ENCODE results near the gene CCDC78. TPM values are rescaled to one million over a fixed set of nuclear protein-coding genes. Genes with fewer than 3 reads are reported as not detected.

Gene CCDC78
- total RNA-seq, 2 experiments from 2014 or later = 4.6 to 5.7 TPM

DNA sequence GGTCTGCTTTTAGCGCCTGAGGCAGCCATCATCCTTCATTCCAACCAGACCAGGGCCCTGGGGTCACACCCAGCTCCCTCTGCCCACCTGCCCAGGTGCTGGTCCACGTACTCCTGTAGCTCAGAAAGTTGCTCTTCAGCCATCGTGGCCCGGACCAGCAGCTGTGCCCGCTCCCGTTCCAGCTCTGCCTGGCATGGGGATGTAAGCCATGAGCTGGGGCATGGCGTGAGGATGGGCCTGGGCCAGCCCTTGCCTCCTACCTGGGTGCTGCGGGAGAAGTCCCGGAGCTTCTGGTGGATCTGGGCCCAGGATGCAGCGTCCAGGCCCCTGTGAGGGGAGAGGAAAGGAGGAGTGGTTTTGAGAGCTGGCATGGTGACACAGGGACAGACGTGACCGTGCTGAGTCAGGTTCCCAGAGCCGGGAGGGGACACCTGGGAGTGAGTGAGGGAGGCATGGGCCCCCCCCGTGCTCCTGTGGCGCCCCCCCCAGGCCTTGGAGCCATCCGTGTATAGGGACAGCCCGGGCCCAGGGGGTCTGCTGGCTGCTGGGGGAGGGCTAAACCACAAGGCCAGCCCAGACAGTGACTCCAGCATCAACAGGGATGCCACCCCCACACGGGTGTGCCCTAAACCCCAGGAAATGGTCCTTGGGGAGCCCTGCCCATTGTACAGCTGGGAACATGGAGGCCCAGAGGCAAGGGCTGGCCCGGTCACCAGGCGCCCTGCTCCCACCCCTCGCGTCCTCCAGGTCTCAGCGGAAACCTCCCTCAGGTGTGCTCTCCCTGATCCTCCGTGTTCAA, 3.2 kb downstream of the CCDC78 start:
- CTCF ChIA-PET = interaction anchor here (1.3 to 19.6 kb wide), 5 partner anchors 10 to 19 kb away, joined by 3 to 207 read pairs (median 15); partner anchors contain the start of genes CIAO3 and METRN
- H3K9me3 Mint-ChIP-seq = no peaks in the 10 kb centered on the region
- ATAC-seq (no peak), DNase-seq (no peak)
- POLR2A ChIA-PET = interaction anchor here (0.7 to 8.1 kb wide), 6 partner anchors 11 to 81 kb away, joined by 3 to 84 read pairs (median 3); partner anchors contain the start of gene CIAO3
- H3K27me3 Mint-ChIP-seq = no peaks in the 10 kb centered on the region
- TF ChIP-seq, protein P1, sequence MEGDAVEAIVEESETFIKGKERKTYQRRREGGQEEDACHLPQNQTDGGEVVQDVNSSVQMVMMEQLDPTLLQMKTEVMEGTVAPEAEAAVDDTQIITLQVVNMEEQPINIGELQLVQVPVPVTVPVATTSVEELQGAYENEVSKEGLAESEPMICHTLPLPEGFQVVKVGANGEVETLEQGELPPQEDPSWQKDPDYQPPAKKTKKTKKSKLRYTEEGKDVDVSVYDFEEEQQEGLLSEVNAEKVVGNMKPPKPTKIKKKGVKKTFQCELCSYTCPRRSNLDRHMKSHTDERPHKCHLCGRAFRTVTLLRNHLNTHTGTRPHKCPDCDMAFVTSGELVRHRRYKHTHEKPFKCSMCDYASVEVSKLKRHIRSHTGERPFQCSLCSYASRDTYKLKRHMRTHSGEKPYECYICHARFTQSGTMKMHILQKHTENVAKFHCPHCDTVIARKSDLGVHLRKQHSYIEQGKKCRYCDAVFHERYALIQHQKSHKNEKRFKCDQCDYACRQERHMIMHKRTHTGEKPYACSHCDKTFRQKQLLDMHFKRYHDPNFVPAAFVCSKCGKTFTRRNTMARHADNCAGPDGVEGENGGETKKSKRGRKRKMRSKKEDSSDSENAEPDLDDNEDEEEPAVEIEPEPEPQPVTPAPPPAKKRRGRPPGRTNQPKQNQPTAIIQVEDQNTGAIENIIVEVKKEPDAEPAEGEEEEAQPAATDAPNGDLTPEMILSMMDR (IDR thresholded peaks at IDR 0.05) = no peak
- no peaks in the 10 kb centered on the region for H3K36me3 Mint-ChIP-seq (ENCODE audit: low read depth)
- H3K4me1 Mint-ChIP-seq (ENCODE audit: low read depth) = peaks cover 22% of the 10 kb centered on the region
- intact Hi-C loops (cut with micrococcal nuclease) = no loop called here
- H3K4me3 Mint-ChIP-seq = peak overlapping the region; percentile 64
- no peak overlapping the region for H3K27ac Mint-ChIP-seq

- Mint-ChIP-seq H3K4me3 (peak overlapping the region; percentile 64), H3K9me3 (no peaks in the 10 kb centered on the region), H3K4me1 (ENCODE audit: low read depth) (peaks cover 22% of the 10 kb centered on the region), H3K27ac (no peak overlapping the region), H3K27me3 (no peaks in the 10 kb centered on the region), H3K36me3 (ENCODE audit: low read depth) (no peaks in the 10 kb centered on the region)
- TF ChIP-seq, protein P1 (IDR thresholded peaks at IDR 0.05) = no peak
- intact Hi-C loops (cut with micrococcal nuclease) = no loop called here
- POLR2A ChIA-PET = interaction anchor here (0.7 to 8.1 kb wide), 6 partner anchors 8 to 80 kb away, joined by 3 to 84 read pairs (median 8); partner anchors contain the start of gene CIAO3
- CTCF ChIA-PET = interaction anchor here (0.8 to 19.6 kb wide), 8 partner anchors 8 to 82 kb away, joined by 3 to 207 read pairs (median 6); partner anchors contain the start of genes CIAO3 and METRN
- ATAC-seq = no peak
- peak; percentile 37 for DNase-seq
Observed at GRCh38 chr16:721765-722540, 4.3 kb downstream of the CCDC78 start.

- ChIA-PET CTCF (interaction anchor here (0.7 to 19.6 kb wide), 8 partner anchors 9 to 82 kb away, joined by 3 to 207 read pairs (median 6); partner anchors contain the start of genes CIAO3 and METRN), POLR2A (interaction anchor here (0.8 to 8.1 kb wide), 8 partner anchors 7 to 195 kb away, joined by 3 to 84 read pairs (median 8); partner anchors contain the start of genes CIAO3 and HAGHL)
- TF ChIP-seq, protein P1 (IDR thresholded peaks at IDR 0.05) = no peak
- intact Hi-C loops (cut with micrococcal nuclease) = no loop called here
- Mint-ChIP-seq H3K27me3 (no peaks in the 10 kb centered on the region), H3K4me1 (ENCODE audit: low read depth) (peaks cover 26% of the 10 kb centered on the region), H3K27ac (peak within 1 kb of the TSS; percentile 78), H3K4me3 (peak within 1 kb of the TSS; percentile 78), H3K36me3 (ENCODE audit: low read depth) (no peaks in the 10 kb centered on the region), H3K9me3 (no peaks in the 10 kb centered on the region)
- DNase-seq (peak; percentile 85), ATAC-seq (peak; percentile 67)
Observed at GRCh38 chr16:720990-721764, 5.1 kb downstream of the CCDC78 start, which contains the start of gene ANTKMT. Gene ANTKMT (plus strand): TSS chr16:721146. CDS start chr16:721275, 129 bp downstream.

GRCh38 chr16:720447-720989, 5.7 kb downstream of the CCDC78 start:
- Mint-ChIP-seq H3K4me1 (ENCODE audit: low read depth) (peaks cover 29% of the 10 kb centered on the region), H3K4me3 (peak overlapping the region; percentile 78), H3K27me3 (no peaks in the 10 kb centered on the region), H3K9me3 (no peaks in the 10 kb centered on the region), H3K27ac (peak overlapping the region; percentile 78), H3K36me3 (ENCODE audit: low read depth) (no peaks in the 10 kb centered on the region)
- ATAC-seq (peak; percentile 65), DNase-seq (peak; percentile 86)
- CTCF ChIA-PET = interaction anchor here (0.7 to 19.6 kb wide), 17 partner anchors 8 to 72 kb away, joined by 3 to 207 read pairs (median 4); partner anchors contain the start of genes CHTF18, CIAO3, METRN and STUB1
- TF ChIP-seq, protein P1 (IDR thresholded peaks at IDR 0.05) = peak; percentile 38
- POLR2A ChIA-PET = interaction anchor here (0.6 to 8.1 kb wide), 12 partner anchors 8 to 263 kb away, joined by 3 to 84 read pairs (median 4); partner anchors contain the start of genes CIAO3, HAGHL and WDR24
- intact Hi-C loops (cut with micrococcal nuclease) = no loop called here

Measured in activated CD8-positive, alpha-beta T cell treated with anti-CD3 and anti-CD28 coated beads for 36 hours (primary cell).